CD8-positive, alpha-beta memory T cell (primary cell): ENCODE data around the gene COL8A1. TPM values are rescaled to one million over a fixed set of nuclear protein-coding genes. Genes with fewer than 3 reads are reported as not detected.
"Not testable (repeated sequence)": the region's sequence is repeated elsewhere in the genome, so short reads cannot be mapped to it uniquely, and the experiment has no call there.

Experiments
- CTCF ChIA-PET: fragments of 350-600 bp; sonication (Branson Sonifier 250); formaldehyde crosslinking; loops from one replicate; lab custom pipeline; 2021; ENCODE audit warnings: antibody characterized with exemption; lab: Charles Lee
- POLR2A ChIA-PET: fragments of 350-600 bp; sonication (Branson Sonifier 250); formaldehyde crosslinking; loops from one replicate; lab custom pipeline; 2021; ENCODE audit warnings: antibody characterized with exemption; lab: Charles Lee
- DNase-seq, 5 donors: peaks; one replicate each; pipeline versions ENCODE4 v3.0.0 to v3.0.0-alpha.2; 2020 to 2022; ENCODE audit warnings: mixed read lengths in 1 of 5
- H3K27ac ChIP-seq: one replicate; pipeline ENCODE4 v1.7.0; 2013; ENCODE audit warnings: low read depth, mild to moderate bottlenecking, low read length, moderate library complexity
- H3K27me3 ChIP-seq: 2 replicates; pipeline ENCODE4 v1.7.0; 2013; ENCODE audit warnings: low read length, mild to moderate bottlenecking; ENCODE audit not compliant: insufficient read depth, poor library complexity, severe bottlenecking
- H3K36me3 ChIP-seq: 2 replicates; pipeline ENCODE4 v1.7.0; 2013; ENCODE audit warnings: mild to moderate bottlenecking, low read length, moderate library complexity; ENCODE audit not compliant: insufficient read depth
- H3K4me1 ChIP-seq: 2 replicates; pipeline ENCODE4 v1.7.0; 2013; ENCODE audit warnings: mild to moderate bottlenecking, low read length, moderate library complexity; ENCODE audit not compliant: insufficient read depth
- H3K4me3 ChIP-seq: 2 replicates; pipeline ENCODE4 v1.7.0; 2013; ENCODE audit warnings: mild to moderate bottlenecking, low read length
- H3K9me3 ChIP-seq: 2 replicates; pipeline ENCODE4 v1.7.0; 2013; ENCODE audit warnings: mild to moderate bottlenecking, low read length
- H3K27ac Mint-ChIP-seq, 8 donors: one replicate each; pipeline ENCODE4 v1.8.0; 2020 to 2021; ENCODE audit warnings: mixed read lengths in 8 of 8, mild to moderate bottlenecking in 6 of 8, inconsistent platforms in 3 of 8, moderate library complexity in 3 of 8
- H3K27me3 Mint-ChIP-seq, 2 donors: one replicate each; pipeline ENCODE4 v1.8.0; 2020 to 2021; ENCODE audit warnings: mixed read lengths in 2 of 2, mild to moderate bottlenecking in 1 of 2, moderate library complexity in 1 of 2
- H3K36me3 Mint-ChIP-seq, 3 donors: one replicate each; pipeline ENCODE4 v1.8.0; 2020 to 2021; ENCODE audit warnings: mixed read lengths in 3 of 3, inconsistent platforms in 1 of 3, mild to moderate bottlenecking in 1 of 3
- H3K4me1 Mint-ChIP-seq, 3 donors: one replicate each; pipeline ENCODE4 v1.8.0; 2020 to 2021; ENCODE audit warnings: mixed read lengths in 3 of 3, inconsistent platforms in 1 of 3, mild to moderate bottlenecking in 1 of 3
- H3K4me3 Mint-ChIP-seq, 7 donors: one replicate each; pipeline ENCODE4 v1.8.0; 2020 to 2021; ENCODE audit warnings: mixed read lengths in 7 of 7, mild to moderate bottlenecking in 6 of 7, moderate library complexity in 4 of 7, inconsistent platforms in 2 of 7
- H3K9me3 Mint-ChIP-seq, 5 donors: one replicate each; pipeline ENCODE4 v1.8.0; 2020 to 2022; ENCODE audit warnings: mixed read lengths in 5 of 5, mild to moderate bottlenecking in 3 of 5, moderate library complexity in 2 of 5, inconsistent platforms in 1 of 5
- polyA plus RNA-seq: library from polyadenylated mRNA; unstranded; fragments of 300-500 nt; fragmentation: Illumina TruSeq; gene quantifications from one replicate; pipeline ENCODE4 v1.2.3, GENCODE V29; 2021
- total RNA-seq, 2 experiments: library from RNA; stranded (reverse); gene quantifications; one replicate each; pipeline ENCODE4 v1.2.3, GENCODE V29; 2021

The COL8A1 gene
- total RNA-seq: not detected
- not detected for polyA plus RNA-seq

DNA sequence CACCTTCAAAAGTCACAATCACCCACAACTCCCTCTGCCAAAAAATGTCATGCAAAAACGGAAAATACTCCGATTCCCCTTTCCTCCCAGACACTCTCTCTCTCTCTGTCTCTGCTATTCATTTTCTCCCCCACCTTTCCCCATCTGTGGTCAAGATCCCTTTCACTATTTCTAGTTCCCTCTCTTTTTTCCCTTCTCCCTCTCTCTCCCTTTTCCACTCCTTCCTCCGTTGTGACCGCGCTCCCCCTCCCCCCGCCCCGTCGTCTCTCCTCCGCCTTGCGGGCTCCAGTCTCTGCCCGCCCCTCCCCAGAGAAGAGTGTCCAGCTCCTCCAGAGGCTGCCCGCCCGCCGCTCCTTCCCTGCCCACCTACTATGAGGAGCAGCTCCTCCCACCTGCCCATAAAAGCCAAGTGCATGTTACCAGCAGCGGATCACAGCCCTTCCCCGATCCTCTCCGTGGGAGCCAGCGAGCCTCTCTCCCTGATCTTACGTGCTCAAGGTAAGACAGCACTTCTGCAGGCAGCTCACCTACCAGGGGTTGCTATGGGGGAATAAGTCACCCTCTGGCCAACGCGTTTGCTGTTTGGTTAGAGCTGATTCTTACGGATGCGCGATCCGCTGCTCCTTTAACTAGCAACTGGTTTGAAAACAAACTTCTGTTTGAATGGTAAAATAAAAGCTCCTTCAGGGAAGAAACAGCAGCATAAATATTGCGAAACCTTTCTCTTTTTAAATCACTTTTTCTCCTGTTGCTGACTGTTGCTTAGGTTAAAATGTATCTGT lies at the start of gene COL8A1:
COL8A1 (plus strand) TSS at position 428 of the 782 bp plus-strand sequence. CDS start 152,089 bp downstream, outside the sequence.
- peak within 1 kb of the TSS in 6 of 7 donors; percentile 22 to 62 (median 37) for H3K4me3 Mint-ChIP-seq
- Histone ChIP-seq H3K9me3 (no peaks in the 10 kb centered on the region), H3K27me3 (peaks cover 10% of the 10 kb centered on the region), H3K36me3 (no peaks in the 10 kb centered on the region), H3K27ac (no peak within 1 kb of the TSS), H3K4me3 (no peak within 1 kb of the TSS), H3K4me1 (no peaks in the 10 kb centered on the region)
- peak within 1 kb of the TSS in 1 of 8 donors; percentile 1 for H3K27ac Mint-ChIP-seq
- peaks cover 2 to 16% (median 15%) of the 10 kb centered on the region in 3 donors for H3K4me1 Mint-ChIP-seq
- no peak for DNase-seq
- H3K9me3 Mint-ChIP-seq: peaks cover 0 to 8% (median 2%) of the 10 kb centered on the region in 5 donors
- ChIA-PET CTCF (no interaction called here), POLR2A (no interaction called here)
- peaks cover 31 to 73% of the 10 kb centered on the region in 2 donors for H3K27me3 Mint-ChIP-seq
- H3K36me3 Mint-ChIP-seq: no peaks in the 10 kb centered on the region

DNA sequence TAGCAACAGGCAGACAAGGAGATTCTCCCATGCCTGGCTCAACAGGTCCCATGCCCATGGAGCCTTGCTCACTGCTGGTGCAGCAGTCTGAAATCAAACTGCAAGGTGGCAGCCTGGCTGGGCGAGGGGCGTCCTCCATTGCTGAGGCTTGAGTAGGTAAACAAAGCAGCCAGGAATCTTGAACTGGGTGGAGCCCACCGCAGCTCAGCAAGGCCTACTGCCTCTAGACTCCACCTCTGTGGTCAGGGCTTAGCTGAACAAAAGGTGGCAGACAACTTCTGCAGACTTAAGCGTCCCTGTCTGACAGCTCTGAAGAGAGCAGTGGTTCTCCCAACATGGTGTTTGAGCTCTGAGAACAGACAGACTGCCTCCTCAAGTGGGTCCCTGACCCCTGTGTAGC lies 49.2 kb upstream of the COL8A1 start:
- CTCF ChIA-PET, H3K27me3 ChIP-seq, H3K4me1 ChIP-seq, H3K9me3 ChIP-seq, H3K27me3 Mint-ChIP-seq, DNase-seq, H3K4me1 Mint-ChIP-seq, H3K4me3 ChIP-seq, H3K36me3 ChIP-seq, H3K27ac ChIP-seq, POLR2A ChIA-PET, H3K27ac Mint-ChIP-seq, H3K36me3 Mint-ChIP-seq, H3K4me3 Mint-ChIP-seq: not testable (repeated sequence)
- H3K9me3 Mint-ChIP-seq: peaks cover 0 to 12% (median 0%) of the 10 kb centered on the region in 5 donors

DNA sequence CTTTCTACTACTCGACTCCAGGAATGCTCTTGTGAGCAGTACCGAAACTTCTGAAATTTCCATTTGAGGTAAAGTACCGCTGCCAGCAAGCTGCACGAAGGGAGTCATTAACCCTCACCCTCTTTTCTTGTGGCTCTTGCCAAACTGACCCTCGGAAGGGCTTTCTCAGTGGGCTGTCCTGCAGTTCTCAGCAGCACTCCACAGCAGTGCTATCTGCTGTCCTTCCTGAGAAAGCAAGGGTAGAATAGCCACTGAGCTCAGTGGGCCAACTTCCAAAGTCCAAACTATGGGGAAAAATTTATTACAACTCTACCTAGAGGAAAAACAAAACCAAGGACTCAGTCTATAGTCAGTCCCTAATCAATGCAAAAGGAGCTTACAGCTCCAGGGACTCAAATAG lies 38.5 kb upstream of the COL8A1 start:
- H3K4me3 ChIP-seq: no peak overlapping the region
- Mint-ChIP-seq H3K27me3 (no peaks in the 10 kb centered on the region), H3K9me3 (peaks cover 0 to 3% (median 0%) of the 10 kb centered on the region in 5 donors), H3K27ac (no peak overlapping the region), H3K4me1 (no peaks in the 10 kb centered on the region), H3K4me3 (no peak overlapping the region), H3K36me3 (no peaks in the 10 kb centered on the region)
- DNase-seq: no peak
- H3K36me3 ChIP-seq: no peaks in the 10 kb centered on the region
- ChIA-PET POLR2A (no interaction called here), CTCF (no interaction called here)
- no peaks in the 10 kb centered on the region for H3K27me3 ChIP-seq
- no peaks in the 10 kb centered on the region for H3K9me3 ChIP-seq
- H3K27ac ChIP-seq: no peak overlapping the region
- H3K4me1 ChIP-seq: no peaks in the 10 kb centered on the region

DNA sequence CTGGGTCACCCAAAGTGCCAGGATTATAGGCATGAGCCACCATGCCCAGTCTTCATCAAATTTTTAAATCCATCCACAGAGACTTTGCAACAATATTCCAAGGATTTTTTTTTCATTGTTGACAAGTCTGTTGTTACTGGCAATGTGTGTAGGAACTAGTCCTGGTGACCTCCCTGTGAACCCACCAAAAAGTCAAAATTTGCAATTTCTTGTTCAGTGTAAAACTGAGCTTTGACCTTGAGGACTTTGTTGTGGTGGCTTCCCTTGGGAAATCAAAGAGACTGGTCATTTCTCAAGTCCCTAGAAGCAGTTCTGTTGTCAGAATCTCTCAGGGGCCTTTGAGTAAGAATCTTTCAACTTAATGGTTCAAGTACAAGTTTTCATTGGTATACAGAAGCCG lies 36.9 kb upstream of the COL8A1 start:
- no peaks in the 10 kb centered on the region for H3K4me1 Mint-ChIP-seq
- H3K36me3 Mint-ChIP-seq: no peaks in the 10 kb centered on the region
- Histone ChIP-seq H3K4me1 (no peaks in the 10 kb centered on the region), H3K9me3 (no peaks in the 10 kb centered on the region), H3K36me3 (no peaks in the 10 kb centered on the region), H3K27me3 (no peaks in the 10 kb centered on the region), H3K27ac (no peak overlapping the region), H3K4me3 (no peak overlapping the region)
- H3K27ac Mint-ChIP-seq: no peak overlapping the region
- DNase-seq: no peak
- no peaks in the 10 kb centered on the region for H3K27me3 Mint-ChIP-seq
- H3K4me3 Mint-ChIP-seq: no peak overlapping the region
- CTCF ChIA-PET: no interaction called here
- POLR2A ChIA-PET: no interaction called here
- H3K9me3 Mint-ChIP-seq: peaks cover 0 to 3% (median 0%) of the 10 kb centered on the region in 5 donors

DNA sequence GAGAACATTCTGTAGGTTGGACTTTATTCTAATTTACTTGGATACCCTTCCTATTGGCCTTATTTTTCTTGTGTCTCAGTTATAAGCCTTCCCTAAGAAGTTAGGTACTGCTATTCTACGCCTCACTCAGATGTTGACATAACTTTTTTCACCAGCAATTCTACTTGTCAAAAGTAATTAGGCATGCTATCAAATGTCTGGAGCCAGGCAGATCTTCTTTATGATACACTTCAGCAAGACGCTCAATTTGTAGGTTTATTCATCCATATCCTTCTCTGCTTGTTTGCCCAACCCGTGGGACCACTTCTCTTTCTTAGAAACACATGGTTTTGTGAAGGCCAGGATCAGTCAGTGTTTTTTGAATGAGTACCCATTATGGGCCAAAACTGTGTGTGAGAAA lies 36.2 kb upstream of the COL8A1 start:
- Histone ChIP-seq H3K27me3 (no peaks in the 10 kb centered on the region), H3K9me3 (no peaks in the 10 kb centered on the region), H3K4me3 (no peak overlapping the region), H3K27ac (no peak overlapping the region), H3K36me3 (no peaks in the 10 kb centered on the region), H3K4me1 (no peaks in the 10 kb centered on the region)
- no peaks in the 10 kb centered on the region for H3K4me1 Mint-ChIP-seq
- ChIA-PET CTCF (no interaction called here), POLR2A (no interaction called here)
- H3K9me3 Mint-ChIP-seq: peaks cover 0 to 3% (median 0%) of the 10 kb centered on the region in 5 donors
- H3K27me3 Mint-ChIP-seq: no peaks in the 10 kb centered on the region
- DNase-seq: no peak
- H3K4me3 Mint-ChIP-seq: no peak overlapping the region
- H3K27ac Mint-ChIP-seq: no peak overlapping the region
- no peaks in the 10 kb centered on the region for H3K36me3 Mint-ChIP-seq

DNA sequence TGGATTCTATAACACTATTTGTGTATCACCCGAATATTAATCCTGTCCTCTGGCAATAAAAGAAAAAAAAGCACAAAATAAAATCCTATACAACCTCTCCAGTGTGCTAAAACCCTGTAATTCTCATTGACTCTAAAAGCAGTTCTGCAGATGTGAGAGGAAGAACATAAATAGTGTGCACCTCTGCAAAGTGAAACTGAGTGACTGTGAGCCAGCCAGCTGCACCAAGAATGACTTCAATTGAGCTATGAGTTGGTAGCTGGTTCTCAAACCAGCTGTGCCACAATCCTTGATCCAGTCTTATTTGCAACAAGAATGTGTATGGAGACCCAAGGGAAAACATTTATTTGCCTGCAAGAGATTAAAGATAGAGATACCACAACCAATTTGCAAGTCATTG lies 31.2 kb upstream of the COL8A1 start:
- ChIA-PET CTCF (no interaction called here), POLR2A (no interaction called here)
- H3K36me3 Mint-ChIP-seq: no peaks in the 10 kb centered on the region
- H3K27ac Mint-ChIP-seq: no peak overlapping the region
- H3K27ac ChIP-seq: no peak overlapping the region
- H3K4me3 Mint-ChIP-seq: no peak overlapping the region
- H3K4me1 ChIP-seq: no peaks in the 10 kb centered on the region
- peaks cover 0 to 7% (median 0%) of the 10 kb centered on the region in 5 donors for H3K9me3 Mint-ChIP-seq
- no peaks in the 10 kb centered on the region for H3K27me3 ChIP-seq
- no peak overlapping the region for H3K4me3 ChIP-seq
- DNase-seq: no peak
- H3K9me3 ChIP-seq: no peaks in the 10 kb centered on the region
- H3K27me3 Mint-ChIP-seq: no peaks in the 10 kb centered on the region
- no peaks in the 10 kb centered on the region for H3K4me1 Mint-ChIP-seq
- H3K36me3 ChIP-seq: no peaks in the 10 kb centered on the region

DNA sequence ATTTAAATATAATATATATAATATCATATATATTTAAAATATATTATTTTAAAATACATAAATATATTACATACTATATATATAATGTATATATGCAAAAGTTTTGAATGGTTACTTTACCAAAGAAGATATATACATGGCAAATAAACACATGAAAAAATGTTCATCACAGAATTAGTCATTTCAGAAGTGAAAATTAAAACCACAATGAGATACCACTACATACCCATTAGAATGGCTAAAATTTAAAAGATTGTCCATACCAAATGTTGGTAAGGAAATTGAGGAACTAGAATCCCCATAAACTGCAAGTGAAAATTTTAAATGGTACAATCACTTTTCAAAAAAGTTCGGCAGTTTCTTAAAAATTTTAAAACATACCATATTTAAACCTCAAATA lies 23.6 kb upstream of the COL8A1 start:
- Mint-ChIP-seq H3K4me1 (no peaks in the 10 kb centered on the region), H3K27me3 (peaks cover 0 to 1% of the 10 kb centered on the region in 2 donors), H3K36me3 (no peaks in the 10 kb centered on the region), H3K27ac (no peak overlapping the region), H3K9me3 (peaks cover 0 to 8% (median 0%) of the 10 kb centered on the region in 5 donors), H3K4me3 (no peak overlapping the region)
- ChIA-PET CTCF (no interaction called here), POLR2A (no interaction called here)
- H3K9me3 ChIP-seq: no peaks in the 10 kb centered on the region
- no peaks in the 10 kb centered on the region for H3K36me3 ChIP-seq
- no peak overlapping the region for H3K27ac ChIP-seq
- no peaks in the 10 kb centered on the region for H3K27me3 ChIP-seq
- H3K4me1 ChIP-seq: no peaks in the 10 kb centered on the region
- DNase-seq: no peak
- no peak overlapping the region for H3K4me3 ChIP-seq

DNA sequence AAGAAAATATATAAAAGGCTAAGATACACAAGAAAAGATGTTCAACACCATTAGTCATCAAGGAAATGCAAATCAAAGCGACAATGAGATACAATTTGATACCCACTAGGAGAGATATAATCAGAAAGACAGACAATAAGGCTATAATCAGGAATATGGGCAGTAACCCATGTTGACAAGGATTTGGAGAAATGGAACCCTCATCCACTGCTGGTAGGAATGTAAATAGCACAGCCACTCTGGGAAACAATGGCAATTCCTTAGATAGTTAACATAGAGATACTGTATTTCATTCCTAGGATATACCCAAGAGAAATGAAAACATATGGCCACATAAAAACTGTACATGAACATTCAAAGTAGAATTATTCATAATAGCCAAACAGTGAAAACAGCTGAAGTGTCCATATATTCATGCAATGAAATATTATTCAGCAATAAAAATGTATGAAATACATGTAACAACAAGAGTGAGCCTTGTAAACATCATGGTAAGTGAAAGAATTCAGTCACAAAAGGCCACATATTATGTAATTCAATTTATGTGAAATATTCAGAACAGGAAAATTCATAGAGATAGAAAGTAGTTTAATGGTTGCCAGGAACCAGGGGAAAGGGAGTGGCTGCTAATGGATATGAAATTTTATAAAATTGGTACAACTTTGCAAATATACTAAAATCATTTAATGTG lies 18.2 kb upstream of the COL8A1 start:
- Histone ChIP-seq H3K27ac (no peak overlapping the region), H3K36me3 (no peaks in the 10 kb centered on the region), H3K27me3 (no peaks in the 10 kb centered on the region), H3K4me1 (no peaks in the 10 kb centered on the region), H3K4me3 (no peak overlapping the region), H3K9me3 (no peaks in the 10 kb centered on the region)
- Mint-ChIP-seq H3K36me3 (no peaks in the 10 kb centered on the region), H3K4me3 (no peak overlapping the region), H3K4me1 (no peaks in the 10 kb centered on the region), H3K9me3 (peaks cover 0 to 5% (median 0%) of the 10 kb centered on the region in 5 donors), H3K27ac (no peak overlapping the region), H3K27me3 (peaks cover 0 to 1% of the 10 kb centered on the region in 2 donors)
- ChIA-PET POLR2A (no interaction called here), CTCF (no interaction called here)
- DNase-seq: no peak
